Measurements from ENCODE around the gene NAIF1.
"Not testable (repeated sequence)": the region's sequence is repeated elsewhere in the genome, so short reads cannot be mapped to it uniquely, and the experiment has no call there.

Gene NAIF1

DNA sequence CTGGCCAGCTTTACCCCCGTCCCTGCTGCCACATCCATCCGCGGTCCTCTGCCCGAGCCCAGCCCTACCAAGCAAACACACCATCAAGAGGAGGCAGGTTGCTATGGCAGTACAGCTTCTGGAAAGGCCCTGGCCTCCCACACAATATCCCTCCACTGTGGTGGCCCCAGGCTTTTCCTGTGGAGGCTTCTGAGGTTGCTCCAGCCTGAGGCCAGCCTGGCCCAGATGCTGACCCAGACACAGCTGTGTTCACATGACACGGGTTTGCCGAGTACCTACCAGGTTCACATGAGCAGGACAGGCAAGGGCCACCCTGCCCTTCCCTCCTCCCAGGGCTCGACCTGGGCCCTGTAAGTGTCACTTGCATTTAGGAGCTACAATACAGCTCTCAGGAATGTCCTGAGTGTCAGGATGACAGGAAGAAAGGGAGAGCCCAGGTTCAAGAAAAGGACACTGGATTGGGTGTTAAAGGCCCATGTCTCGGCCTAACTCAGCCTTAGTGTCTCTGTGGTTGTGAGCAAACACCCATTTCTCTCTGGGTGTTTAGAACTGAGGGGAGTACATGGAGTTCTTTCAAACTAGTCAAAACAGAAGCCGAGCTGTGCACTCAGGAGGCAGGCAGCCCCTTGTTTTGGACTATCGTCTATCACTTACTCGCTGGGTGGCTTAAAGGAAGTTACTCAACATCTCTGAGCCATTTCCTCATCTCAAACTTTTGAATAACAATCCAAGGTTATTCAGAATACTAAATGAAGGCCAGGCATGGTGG is 40.2 kb downstream of the NAIF1 start:
- no peak for DNase-seq (ENCODE audit: low spot score)

DNA sequence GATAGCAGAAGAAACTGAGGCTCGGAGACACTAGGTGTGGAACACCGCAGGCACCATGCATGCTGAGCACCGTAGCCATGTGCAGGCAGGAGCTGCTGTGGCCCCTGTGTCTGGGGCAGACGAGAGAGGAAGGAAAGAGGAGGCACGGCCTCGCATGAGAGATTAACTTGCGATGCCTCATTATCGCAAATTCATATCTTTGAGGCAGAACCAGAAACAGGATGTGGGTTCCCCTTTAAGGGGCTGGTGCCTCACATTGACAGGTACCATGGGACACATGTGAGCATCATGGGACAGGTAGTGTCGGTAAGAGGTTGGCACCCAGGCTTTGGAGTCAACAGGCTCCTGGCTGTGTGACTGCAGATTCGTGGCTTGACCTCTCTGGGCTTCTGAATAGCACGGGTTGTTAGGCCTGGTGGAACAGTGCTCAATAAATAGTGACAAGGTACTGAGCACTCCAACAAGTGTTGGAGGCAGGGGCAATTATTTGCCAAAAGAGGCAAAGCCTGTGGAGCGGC is 40.8 kb downstream of the NAIF1 start:
- no peak for DNase-seq (ENCODE audit: low spot score)

DNA sequence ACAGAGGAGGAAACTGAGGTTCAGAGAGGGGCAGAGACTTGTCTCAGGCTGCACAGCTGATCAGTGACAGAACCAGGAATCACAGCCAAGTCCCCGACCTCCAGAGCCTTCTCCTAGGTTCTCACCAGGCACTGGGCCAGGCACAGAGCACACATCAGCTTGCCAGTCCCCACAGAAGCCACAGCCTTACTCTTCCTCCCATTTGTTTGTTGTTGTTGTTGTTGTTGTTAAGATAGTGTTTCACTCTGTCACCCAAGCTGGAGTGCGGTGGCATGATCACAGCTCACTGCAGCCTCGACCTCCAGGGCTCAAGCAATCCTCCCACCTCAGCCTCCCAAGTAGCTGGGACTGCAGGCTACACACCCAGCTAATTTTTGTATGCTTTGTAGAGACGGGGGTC is 41.4 kb downstream of the NAIF1 start:
- no peak for DNase-seq (ENCODE audit: low spot score)

DNA sequence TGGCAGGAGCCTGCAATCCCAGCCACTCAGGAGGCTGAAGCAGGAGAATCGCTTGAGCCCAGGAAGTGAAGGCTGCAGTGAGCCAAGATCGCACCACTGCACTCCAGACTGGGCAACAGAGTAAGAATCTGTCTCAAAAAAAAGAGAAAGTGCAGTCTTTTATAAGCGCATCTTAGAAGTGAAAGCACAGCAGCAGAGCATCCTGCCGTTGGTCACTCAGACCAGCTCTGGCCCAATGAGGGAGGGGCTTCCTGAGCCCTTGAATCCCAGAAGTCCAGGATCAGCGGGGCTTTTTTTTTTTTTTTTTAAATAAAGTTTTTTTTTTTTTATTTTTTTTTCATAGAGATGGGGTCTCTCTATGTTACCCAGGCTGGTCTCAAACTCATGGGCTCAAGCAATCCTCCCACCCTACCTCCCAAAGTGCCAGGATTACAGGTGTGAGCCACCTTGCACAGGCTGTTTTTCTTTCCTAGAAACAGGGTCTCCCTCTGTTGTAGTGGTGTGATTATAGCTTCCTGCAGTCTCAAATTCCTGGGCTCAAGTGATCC is 42.3 kb downstream of the NAIF1 start:
- no peak for DNase-seq (ENCODE audit: low spot score)

DNA sequence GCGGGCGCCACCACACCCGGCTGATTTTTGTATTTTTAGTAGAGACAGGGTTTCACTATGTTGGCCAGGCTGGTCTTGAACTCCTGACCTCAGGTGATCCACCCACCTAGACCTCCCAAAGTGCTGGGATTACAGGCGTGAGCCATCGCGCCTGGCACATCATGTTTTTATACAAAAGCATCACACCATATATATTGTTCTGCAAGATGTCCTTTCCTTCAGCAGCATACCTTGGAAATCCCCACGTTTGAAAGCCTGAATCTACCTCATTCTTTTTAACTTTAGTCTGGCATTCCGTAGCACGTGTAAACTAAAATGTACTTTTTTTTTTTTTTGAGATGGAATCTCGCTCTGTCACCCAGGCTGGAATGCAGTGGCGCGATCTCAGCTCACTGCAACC is 43.4 kb downstream of the NAIF1 start:
- not testable (repeated sequence) for DNase-seq (ENCODE audit: low spot score)

DNA sequence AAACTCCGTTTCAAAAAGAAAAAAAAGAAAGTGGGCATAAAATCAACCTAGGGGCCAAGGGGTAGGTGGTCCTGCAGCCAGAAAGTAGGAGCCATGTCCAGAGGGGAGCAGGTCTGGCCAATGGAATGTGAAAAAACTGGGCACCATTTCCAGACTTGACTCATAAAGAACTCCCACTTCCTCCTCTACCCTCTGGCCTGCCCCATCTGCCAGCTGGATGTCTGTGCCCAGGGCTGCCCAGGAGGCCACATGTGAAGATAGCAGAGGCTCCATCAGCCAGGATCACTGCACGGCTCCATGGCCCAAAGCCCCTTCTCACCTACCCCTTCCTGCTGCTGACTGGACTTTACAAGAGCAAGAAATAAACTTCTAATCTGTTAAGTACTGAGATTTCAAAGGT is 44.2 kb downstream of the NAIF1 start:
- no peak for DNase-seq (ENCODE audit: low spot score)

DNA sequence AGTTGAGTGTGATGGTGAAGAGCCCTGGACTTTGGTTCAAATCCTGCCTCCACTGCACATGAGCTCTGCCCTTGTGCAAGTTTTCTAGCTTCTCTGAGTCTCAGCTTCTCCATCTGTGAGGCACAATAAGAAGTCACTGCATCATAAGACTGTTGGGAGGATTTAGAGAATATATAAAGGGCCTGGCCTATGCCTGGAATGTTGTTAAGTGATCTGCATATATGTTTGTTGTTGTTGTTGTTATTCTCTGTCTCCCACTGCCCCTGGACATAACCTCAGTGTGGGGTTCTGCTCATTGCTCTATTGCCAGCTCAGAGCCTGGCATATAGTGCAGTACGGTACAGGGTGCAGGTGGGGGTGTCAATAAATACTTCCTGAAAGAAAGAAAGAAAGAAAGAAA is 46.0 kb downstream of the NAIF1 start:
- DNase-seq (ENCODE audit: low spot score), result no peak

DNA sequence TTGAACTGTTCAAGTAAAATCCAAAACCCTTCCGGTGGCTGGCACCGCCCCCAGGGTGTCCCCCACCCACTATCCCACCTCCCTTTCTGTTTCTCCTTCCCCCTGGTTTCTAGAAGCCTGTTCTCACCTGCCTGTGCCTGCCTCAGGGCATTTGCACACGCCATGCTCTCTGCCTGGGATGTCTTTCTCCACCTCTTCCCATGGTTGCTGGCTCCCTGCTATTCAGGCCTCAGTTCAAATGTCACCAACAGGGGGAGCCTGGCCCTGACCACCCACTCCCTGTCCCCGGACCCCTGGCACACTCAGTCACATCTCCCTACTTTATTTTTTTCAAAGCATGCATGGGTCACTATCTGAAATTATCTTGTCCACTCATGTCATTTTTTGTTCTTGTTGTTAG is 46.4 kb downstream of the NAIF1 start:
- DNase-seq (ENCODE audit: low spot score), result no peak

DNA sequence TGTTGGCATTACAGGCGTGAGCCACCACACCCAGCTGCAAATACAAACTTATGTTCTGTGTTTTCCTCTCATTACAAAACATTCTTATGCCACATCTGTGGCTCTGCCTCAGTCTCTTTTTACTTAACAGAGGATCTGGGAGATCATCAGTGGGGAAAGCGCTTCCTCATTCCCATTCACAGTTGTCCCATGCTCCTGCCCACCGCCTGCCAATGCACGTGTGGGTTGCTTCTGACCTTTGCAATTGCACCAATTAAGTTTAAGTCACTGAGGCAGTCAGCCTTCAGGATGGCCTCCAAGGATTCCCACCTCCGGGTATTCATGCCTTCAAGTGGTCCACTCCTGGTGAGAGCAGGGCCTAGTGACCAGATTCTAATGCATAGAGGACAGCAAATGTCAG is 51.4 kb downstream of the NAIF1 start:
- DNase-seq (ENCODE audit: low spot score), result no peak

Data from hematopoietic multipotent progenitor cell treated with erythropoietin and hydrocortisone succinate and interleukin-3 and kit ligand, for 17 days (in vitro differentiated cells).